ENCODE data around the gene HIRA.

DNA sequence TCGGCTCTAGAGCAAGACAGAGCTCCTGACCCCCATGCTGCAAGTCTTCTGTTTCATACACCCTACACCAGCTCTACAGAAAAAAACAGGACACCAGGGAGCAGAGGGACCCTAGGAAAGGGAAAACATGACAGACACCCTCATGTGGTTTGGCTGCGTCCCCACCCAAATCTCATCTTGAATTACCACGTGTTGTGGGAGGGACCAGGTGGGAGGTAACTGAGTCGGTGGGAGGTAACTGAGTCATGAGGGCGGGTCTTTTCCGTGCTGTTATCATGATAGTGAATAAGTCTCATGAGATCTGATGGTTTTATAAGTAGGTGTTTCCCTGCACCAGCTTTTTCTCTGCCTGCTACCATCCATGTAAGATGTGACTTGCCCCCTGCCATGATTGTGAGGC lies 22.6 kb upstream of the HIRA start:
- TF ChIP-seq EGR1 (IDR thresholded peaks at IDR 0.05; ENCODE audit: low read depth in 2 of 2): no peak
- no peak for TF ChIP-seq CTCF (IDR thresholded peaks at IDR 0.05; ENCODE audit: low read depth, low read length, missing input control)
- TF ChIP-seq GABPA (IDR thresholded peaks at IDR 0.05 in 1 of 2, conservative IDR thresholded peaks at IDR 0.05 in 1 of 2): no peak
- TF ChIP-seq TAF1 (conservative IDR thresholded peaks at IDR 0.05): no peak
- no peak for TF ChIP-seq RXRA (IDR thresholded peaks at IDR 0.05)
- TF ChIP-seq JUND (IDR thresholded peaks at IDR 0.05): no peak
- no peak for TF ChIP-seq ATF3 (IDR thresholded peaks at IDR 0.05)
- TF ChIP-seq, protein P1, sequence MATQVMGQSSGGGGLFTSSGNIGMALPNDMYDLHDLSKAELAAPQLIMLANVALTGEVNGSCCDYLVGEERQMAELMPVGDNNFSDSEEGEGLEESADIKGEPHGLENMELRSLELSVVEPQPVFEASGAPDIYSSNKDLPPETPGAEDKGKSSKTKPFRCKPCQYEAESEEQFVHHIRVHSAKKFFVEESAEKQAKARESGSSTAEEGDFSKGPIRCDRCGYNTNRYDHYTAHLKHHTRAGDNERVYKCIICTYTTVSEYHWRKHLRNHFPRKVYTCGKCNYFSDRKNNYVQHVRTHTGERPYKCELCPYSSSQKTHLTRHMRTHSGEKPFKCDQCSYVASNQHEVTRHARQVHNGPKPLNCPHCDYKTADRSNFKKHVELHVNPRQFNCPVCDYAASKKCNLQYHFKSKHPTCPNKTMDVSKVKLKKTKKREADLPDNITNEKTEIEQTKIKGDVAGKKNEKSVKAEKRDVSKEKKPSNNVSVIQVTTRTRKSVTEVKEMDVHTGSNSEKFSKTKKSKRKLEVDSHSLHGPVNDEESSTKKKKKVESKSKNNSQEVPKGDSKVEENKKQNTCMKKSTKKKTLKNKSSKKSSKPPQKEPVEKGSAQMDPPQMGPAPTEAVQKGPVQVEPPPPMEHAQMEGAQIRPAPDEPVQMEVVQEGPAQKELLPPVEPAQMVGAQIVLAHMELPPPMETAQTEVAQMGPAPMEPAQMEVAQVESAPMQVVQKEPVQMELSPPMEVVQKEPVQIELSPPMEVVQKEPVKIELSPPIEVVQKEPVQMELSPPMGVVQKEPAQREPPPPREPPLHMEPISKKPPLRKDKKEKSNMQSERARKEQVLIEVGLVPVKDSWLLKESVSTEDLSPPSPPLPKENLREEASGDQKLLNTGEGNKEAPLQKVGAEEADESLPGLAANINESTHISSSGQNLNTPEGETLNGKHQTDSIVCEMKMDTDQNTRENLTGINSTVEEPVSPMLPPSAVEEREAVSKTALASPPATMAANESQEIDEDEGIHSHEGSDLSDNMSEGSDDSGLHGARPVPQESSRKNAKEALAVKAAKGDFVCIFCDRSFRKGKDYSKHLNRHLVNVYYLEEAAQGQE (IDR thresholded peaks at IDR 0.05): no peak
- TF ChIP-seq RAD21 (IDR thresholded peaks at IDR 0.05): no peak
